Mammary epithelial cell (primary cell): ENCODE data around the gene OPTC.

Experiments
- CTCF ChIP-seq, 2 donors: IDR thresholded peaks in 1 of 2; conservative IDR thresholded peaks in 1 of 2; 2 replicates each; pipeline ENCODE4 v1.5.1; 2011 to 2012; ENCODE audit warnings: inconsistent platforms in 2 of 2, low read length in 2 of 2, mild to moderate bottlenecking in 2 of 2, control low read depth in 1 of 2, low read depth in 1 of 2; ENCODE audit not compliant: insufficient read depth in 1 of 2; ENCODE audit errors: extremely low read depth in 1 of 2
- EZH2 ChIP-seq: IDR thresholded peaks from 2 replicates; pipeline ENCODE4 v1.6.1; 2012; ENCODE audit warnings: low read length, inconsistent platforms, borderline replicate concordance

DNA sequence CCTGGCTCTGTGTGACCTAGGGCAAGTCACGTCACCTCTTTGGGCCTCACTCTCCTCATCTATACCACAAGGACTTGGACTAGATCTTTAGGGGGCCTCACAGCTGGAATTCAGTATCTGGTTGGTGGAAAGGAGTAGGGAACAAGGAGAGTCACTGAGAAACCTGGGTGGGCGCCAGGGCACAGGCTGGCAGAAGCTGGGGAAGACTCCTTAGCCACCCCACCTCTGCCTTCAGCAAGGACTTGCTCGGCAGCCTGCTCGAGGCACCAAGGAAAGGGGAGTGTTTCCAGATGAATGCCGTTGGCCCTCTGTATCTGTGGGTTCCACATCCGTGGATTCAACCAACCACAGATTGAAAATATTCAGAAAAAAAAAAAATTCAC, 1.2 kb upstream of the OPTC start:
- TF ChIP-seq CTCF (conservative IDR thresholded peaks at IDR 0.05 in 1 of 2, IDR thresholded peaks at IDR 0.05 in 1 of 2; ENCODE audit: extremely low read depth in 1 of 2, insufficient read depth in 1 of 2, low read depth in 1 of 2, low read length in 2 of 2), result no peak
- TF ChIP-seq EZH2, result no peak
